NCI-H774 (cell line): ENCODE data around the gene MBOAT1.
A peak's percentile ranks its signal among the peaks of the same experiment; 100 is the strongest.

Source experiments
- DNase-seq: peaks from one replicate; lab custom pipeline; 2025; lab: John Stamatoyannopoulos, UW

The MBOAT1 gene

DNA sequence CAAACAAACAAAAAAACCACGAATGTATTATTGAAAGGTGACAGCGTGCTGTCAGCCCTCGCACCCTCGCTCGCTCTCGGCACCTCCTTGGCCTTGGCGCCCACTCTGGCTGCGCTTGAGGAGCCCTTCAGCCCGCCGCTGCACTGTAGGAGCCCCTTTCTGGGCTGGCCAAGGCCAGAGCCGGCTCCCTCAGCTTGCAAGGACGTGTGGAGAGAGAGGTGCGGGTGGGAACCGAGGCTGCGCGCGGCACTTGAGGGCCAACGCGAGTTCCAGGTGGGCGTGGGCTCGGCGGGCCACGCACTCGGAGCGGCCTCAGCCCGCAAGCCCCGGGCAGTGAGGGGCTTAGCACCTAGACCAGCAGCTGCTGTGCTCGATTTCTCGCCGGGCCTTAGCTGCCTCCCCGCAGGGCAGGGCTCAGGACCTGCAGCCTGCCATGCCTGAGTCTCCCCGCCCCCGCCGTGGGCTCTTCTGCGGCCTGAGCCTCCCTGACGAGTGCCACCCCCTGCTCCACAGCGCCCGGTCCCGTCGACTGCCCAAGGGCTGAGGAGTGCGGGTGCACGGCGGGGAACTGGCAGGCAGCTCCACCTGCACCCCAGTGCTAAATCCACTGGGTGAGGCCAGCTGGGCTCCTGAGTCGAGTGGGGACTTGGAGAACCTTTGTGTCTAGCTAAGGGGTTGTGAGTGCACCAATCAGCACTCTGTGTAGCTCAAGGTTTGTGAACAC lies 20.9 kb upstream of the MBOAT1 start:
- no peak for DNase-seq

- no peak for DNase-seq
These were observed 19.9 kb upstream of the MBOAT1 start for GRCh38 chr6:20232188-20232587.

DNA sequence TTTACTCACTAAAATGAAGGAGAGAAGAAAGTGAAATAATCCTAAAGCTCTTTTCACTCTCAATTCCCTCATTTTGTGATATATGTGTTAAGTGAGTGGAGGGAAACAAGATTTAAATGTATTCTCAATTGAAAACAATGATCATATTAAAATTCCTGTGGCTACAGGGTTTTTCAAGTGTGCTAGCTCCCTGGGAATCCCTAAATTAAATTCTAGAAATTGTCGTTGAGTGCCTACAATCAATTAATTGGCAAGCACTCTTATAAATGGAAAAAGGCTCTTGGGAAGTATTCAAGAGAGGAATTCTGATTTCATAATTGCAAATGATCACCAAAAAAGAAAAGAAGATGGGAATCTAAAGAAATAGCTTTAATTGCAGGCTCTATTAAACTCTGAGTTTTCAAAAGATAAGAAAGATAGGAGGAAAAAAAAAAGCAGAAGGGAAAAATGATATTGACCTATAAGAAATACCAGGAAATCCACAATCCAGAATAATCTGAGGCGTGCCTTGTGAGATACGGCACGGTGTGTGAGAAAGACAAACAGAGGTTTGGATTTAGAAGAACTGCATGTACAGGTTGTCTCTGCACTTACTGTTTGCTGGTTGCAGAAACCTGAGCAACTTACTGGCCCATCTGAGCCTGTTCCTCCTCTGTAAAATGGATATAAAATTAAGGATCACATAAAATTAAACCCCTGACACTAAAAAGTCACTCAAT lies 18.3 kb upstream of the MBOAT1 start:
- DNase-seq, result no peak

DNA sequence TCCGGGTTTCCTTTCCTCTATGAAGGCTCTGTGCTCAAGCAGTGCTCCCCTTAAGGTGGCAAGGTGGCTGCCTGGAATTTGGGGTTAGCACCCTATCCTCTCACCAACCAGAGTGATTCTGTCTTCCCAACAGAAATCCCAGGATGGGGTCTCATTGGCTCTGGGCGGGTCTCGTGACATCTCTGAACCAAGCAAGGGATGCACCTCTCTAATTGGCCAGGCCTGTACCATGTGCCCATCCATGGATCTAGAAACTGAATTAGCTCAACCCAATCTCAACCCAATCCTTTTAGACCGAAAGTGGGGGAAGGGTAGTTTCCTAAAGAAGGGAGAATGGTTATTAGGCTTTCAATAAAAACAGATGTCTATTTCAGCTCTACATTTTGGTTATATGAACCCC lies 17.6 kb upstream of the MBOAT1 start:
- DNase-seq, result no peak

DNA sequence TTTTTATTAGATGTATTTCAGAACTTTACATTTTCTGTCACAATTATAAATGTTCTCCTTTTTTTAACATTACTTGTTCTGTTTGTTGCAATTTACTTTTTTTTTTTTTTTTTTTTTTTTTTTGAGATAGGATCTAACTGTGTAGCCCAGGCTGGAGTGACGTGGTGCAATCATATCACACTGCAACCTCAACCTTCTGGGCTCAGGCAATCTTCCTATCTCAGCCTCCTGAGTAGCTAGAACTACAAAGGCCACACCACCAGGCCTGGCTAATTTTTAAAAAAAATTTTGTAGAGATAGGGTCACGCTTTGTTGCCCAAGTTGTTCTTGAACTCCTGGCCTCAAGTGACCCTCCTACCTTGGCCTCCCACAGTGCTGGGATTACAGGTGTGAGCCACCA lies 15.1 kb upstream of the MBOAT1 start:
- DNase-seq, result no peak

DNA sequence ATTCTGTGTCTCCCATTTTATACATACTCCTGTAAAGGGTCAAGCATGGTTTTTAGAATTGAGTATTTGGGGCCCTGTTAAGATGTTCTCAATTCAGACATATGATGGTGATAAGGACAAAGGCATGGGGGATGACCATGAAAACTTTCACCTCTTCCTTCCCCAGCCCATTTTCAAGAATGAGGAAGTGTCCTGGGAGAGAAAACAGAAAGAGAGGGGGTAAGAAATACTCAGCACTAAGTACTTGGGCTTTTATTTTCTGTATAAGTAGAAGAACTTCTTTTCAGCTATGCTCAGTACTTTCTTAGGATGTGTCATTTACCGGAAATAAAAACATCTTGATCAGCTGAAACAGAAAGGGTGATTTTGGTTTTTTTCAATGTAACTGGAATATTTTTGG lies 10.9 kb upstream of the MBOAT1 start:
- DNase-seq, result no peak

DNA sequence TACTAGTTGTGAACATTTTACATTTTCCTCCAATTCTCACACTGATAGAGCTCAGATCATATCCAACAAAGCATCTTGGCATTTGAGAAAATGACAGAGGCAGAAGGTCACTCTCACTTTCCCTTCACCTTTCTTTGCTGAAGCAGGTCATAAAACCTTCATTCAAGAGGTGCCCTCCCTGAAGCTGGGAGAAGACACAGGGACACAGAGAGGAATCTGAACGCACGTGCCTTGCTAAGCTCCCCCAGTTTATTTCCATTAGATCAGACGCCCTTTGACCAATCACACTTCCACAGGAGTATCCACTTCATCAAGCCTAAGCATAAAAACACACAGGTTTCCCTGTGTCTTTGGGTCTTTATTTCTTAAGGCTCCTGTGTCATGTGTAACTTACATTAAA lies 9.2 kb upstream of the MBOAT1 start:
- DNase-seq, result no peak

DNA sequence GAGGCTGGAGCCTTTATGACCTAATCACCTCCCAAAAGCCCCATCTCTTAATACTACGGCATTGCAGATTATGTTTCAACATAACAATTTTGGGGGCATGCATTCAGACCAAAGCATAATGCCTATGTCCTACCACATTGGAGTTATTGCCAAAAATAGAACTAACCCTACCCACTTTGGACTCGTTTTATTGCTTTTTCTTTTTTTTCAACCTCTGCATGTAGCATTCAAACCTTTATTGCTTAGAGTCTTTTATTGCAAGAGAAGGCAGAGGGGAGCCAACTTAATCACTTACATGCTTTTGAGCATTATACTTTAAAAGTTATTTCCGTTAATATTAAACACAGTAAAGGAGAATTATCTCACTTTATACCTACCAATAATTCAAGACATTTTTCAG lies 8.1 kb upstream of the MBOAT1 start:
- no peak for DNase-seq

- DNase-seq, result no peak
These were observed 5.6 kb upstream of the MBOAT1 start for GRCh38 chr6:20217891-20218290.

- no peak for DNase-seq
These were observed 5.1 kb upstream of the MBOAT1 start for GRCh38 chr6:20217324-20217855.

DNA sequence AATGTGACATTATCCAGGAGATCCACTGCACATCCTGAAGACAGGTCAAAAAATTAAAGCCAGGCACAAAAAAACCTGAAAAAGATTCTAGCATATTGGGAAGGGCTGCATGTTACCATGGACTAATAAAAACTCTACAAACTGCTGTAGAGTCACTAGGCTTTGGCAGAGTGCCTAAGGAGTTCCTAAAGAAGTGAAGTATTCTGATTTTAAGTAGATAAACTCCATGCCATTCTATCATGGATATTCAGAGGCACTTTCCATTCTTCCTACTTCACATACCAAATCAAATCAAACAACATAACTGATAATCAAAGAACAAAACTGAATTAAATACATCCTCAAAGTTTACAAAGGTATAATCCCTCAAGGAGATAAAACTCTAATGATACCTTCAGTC lies 3.0 kb upstream of the MBOAT1 start:
- no peak for DNase-seq

DNA sequence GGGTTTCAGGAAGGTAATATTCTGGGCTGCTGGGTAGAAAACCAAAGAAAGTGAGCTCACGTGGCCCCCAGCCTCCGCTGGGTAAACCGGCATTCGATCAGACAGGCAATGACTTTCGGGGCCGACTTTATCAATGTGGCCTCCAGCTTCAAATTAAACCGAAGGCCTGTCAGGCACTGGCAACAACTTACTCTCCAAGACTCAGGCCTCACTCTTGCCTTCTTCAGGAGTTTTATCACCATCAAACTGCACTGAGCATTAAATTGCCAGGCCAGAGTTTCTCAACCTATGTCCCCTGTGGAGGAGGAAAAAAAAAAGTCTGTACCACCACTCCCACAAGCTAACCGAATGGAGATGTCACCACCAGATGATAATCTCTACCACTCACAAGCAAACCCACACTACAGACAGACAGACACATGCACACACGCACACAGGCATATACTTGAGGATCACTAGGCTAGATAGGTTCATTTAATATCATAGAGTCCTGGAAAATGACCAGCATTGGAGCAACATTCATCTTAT lies 1.1 kb upstream of the MBOAT1 start:
- no peak for DNase-seq

DNA sequence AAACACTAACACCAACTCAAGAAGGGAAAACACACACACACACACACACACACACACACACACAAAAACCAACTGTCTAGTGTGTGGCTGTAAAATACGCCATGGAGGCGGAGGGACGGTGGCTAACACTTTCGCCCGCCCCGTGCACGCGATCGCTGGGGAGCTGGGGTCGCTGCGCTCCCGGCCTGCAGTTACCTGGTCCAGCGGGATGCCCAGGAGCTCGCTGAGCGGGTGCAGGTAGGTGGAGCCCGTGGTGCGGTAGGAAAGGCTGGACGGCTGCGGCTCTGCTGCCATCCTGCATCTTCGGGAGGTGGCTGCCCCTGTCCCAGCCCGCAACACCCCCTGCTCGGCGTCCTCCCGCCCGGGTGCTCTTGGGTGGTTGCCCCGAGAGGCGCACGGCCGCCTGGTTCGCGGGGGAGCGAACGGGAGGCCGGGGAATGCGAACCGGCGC lies 303 bp downstream of the MBOAT1 start:
- peak; percentile 46 for DNase-seq

GRCh38 chr6:20211037-20211940 lies 980 bp downstream of the MBOAT1 start:
- peak; percentile 11 for DNase-seq

- DNase-seq, result no peak
These were observed 2.1 kb downstream of the MBOAT1 start for GRCh38 chr6:20210158-20210557.

DNA sequence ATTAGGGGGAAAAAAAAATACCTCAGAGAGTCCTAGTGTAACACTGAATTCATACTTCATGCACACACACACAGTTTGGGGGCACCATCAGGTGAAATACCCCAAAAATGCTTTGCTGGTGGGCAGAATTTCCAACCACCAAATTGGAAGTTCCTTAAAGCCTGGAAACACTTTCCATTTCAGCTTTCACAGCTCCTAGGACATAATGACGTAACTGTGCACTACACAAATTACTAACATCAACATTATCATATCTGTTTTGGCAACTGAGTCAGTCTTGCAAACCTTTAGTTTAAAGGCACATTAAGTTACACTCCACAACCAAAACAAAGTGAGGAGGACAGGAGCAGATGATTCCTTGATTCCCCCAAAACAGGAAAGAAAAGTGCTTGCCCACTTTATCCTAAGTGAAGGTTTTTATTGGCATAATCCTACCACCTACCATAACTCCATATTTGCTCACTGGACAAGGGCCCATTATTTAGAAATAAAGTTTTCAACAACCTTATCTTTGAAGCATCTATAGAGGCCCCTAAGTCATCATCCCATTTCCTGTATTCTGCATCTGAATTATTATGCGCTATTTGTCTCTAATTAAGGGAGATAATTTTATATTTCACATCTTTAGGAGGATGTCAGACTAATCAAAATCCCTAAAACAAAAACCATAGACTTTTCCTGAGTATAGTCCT lies 3.4 kb downstream of the MBOAT1 start:
- DNase-seq, result no peak

GRCh38 chr6:20207088-20207418 lies 5.2 kb downstream of the MBOAT1 start:
- DNase-seq, result no peak

GRCh38 chr6:20205722-20206161 lies 6.5 kb downstream of the MBOAT1 start:
- DNase-seq, result no peak

DNA sequence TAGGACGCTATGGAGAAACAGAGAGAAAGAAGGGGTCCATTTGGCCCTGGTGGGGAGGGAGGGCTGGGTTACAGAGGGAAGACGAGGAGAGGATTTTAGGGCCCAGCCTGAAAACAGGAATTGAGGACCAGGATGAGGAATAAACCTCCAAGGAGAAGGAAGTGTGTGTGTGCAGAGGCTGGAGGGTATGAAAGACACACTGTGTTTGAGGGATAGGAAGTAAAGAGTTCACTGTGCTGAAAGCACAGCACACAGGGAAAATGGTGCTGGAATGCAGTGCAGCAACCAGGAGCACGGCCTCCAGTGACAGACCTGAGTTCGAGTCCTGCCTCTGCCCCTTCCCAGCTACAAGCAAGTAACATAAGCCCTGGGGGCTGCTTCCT lies 7.8 kb downstream of the MBOAT1 start:
- DNase-seq, result no peak

DNA sequence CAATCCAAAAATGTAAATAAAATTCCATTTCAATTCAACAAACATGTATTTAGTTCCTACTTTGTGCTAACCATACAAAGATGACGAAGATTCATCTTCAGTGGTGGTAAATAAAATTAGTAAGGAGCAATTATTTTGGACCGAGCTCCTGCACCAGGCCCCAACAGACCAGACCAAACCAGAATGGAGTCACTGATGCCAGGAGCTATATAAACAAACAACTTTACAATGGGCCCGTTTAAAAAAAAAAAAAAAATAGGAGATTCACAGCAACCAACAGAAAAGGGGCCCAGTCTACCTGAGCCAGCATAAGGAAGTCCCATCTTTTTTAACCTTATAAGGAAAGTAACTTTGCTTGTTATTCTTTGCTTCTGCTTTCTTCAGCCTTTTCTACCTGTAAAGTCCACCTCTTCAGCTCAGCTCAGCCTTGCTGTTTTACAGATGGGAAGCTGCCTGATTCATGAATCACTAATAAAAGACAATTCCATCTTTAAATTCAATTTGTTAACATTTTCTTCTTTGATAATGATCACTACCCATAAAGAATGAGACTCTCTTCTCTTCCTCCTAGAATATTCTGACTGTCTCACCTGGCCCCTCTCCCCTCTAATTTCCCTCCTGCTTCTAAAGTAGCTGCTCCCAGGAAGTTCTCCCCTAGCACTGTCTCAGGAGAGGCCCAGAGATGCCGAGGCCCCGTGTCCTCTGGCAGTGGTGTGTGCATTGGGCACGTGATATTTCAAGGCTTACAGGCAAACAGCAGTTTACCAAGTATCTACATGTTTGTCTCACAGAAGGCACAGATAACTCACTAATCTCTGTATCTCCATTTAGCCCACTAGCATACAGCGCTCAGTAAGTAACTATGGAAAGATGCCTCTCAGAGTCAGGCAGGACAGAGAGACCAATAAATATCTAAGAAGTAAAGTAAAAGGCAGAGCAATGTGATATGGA lies 8.4 kb downstream of the MBOAT1 start:
- DNase-seq, result no peak
